Muscle of leg (tissue), 11 donors: ENCODE results near the gene ADGRV1. TPM values are rescaled to one million over a fixed set of nuclear protein-coding genes. Genes with fewer than 3 reads are reported as not detected.
"Not testable (repeated sequence)": the region's sequence is repeated elsewhere in the genome, so short reads cannot be mapped to it uniquely, and the experiment has no call there.

Experiments
- DNase-seq: peaks from one replicate; pipeline ENCODE4 v3.0.0; 2013
- H3K27ac ChIP-seq: one replicate; pipeline ENCODE4 v1.5.1; 2013; ENCODE audit warnings: mild to moderate bottlenecking, low read length, control low read depth
- H3K27me3 ChIP-seq: one replicate; pipeline ENCODE4 v1.6.1; 2013; ENCODE audit warnings: low read length; ENCODE audit not compliant: control insufficient read depth, insufficient read depth
- H3K36me3 ChIP-seq: one replicate; pipeline ENCODE4 v1.6.1; 2013; ENCODE audit warnings: low read length; ENCODE audit not compliant: control insufficient read depth, insufficient read depth
- H3K4me1 ChIP-seq: one replicate; pipeline ENCODE4 v1.6.1; 2013; ENCODE audit warnings: low read length; ENCODE audit not compliant: control insufficient read depth, insufficient read depth
- H3K4me3 ChIP-seq: one replicate; pipeline ENCODE4 v1.5.1; 2013; ENCODE audit warnings: low read length, control low read depth
- H3K9me3 ChIP-seq: replicated peaks from 2 replicates; pipeline ENCODE4 v1.6.1; 2013; ENCODE audit warnings: low read depth, low read length; ENCODE audit not compliant: control insufficient read depth
- WGBS: methylation state at CpG from one replicate; pipeline ENCODE4 v1.1.5; 2013; ENCODE audit warnings: missing lambda C conversion rate; ENCODE audit not compliant: insufficient coverage; 5-methylcytosine and 5-hydroxymethylcytosine counted together
- polyA plus RNA-seq, 8 donors: library from polyadenylated mRNA; unstranded; fragments of 120-200 nt; gene quantifications; one replicate each; pipeline versions ENCODE4 v1.2.1 to v1.2.3, GENCODE V29; 2013; ENCODE audit warnings: inconsistent platforms in 1 of 8, low replicate concordance in 1 of 8; ENCODE audit not compliant: insufficient read length in 8 of 8, insufficient read depth in 1 of 8
- total RNA-seq: library from RNA; stranded (reverse); fragments of 120-200 nt; gene quantifications from one replicate; pipeline ENCODE4 v1.2.4, GENCODE V29; 2013

ADGRV1 gene
- total and polyA plus RNA-seq, 9 donors: 0.49 to 2.5 (median 0.88) TPM

- WGBS: no CpG with 5 or more reads among the region's 3 CpGs
- DNase-seq: no peak
- Histone ChIP-seq H3K27ac (no peak overlapping the region), H3K4me3 (no peak overlapping the region), H3K4me1 (no peaks in the 10 kb centered on the region), H3K36me3 (no peaks in the 10 kb centered on the region), H3K27me3 (no peaks in the 10 kb centered on the region), H3K9me3 (no peaks in the 10 kb centered on the region)
These were observed 188.6 kb downstream of the ADGRV1 start for GRCh38 chr5:90747175-90747574.

DNA sequence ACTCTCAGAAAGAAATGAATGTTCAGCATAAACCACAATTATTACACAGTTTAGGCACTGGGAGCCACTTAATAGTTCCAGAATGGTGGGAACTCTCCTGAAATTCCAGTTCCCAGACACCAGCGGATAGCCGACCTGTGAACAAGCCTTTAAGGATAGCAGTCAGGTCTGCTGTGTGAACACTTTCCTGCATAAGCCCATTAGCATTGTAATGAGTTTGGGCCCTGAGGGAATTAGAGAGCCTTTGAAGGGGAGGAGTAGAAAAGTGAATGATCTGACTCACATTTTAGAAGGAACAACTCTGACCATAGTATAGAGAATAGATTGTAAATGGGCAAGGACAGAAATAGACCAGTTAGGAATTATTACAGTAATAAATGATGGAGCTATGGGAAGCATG is 189.1 kb downstream of the ADGRV1 start:
- WGBS: 79% methylated on average over 2 of the region's 2 CpGs
- no peak for DNase-seq
- Histone ChIP-seq H3K27me3 (no peaks in the 10 kb centered on the region), H3K9me3 (no peaks in the 10 kb centered on the region), H3K27ac (no peak overlapping the region), H3K4me3 (no peak overlapping the region), H3K36me3 (no peaks in the 10 kb centered on the region), H3K4me1 (no peaks in the 10 kb centered on the region)

DNA sequence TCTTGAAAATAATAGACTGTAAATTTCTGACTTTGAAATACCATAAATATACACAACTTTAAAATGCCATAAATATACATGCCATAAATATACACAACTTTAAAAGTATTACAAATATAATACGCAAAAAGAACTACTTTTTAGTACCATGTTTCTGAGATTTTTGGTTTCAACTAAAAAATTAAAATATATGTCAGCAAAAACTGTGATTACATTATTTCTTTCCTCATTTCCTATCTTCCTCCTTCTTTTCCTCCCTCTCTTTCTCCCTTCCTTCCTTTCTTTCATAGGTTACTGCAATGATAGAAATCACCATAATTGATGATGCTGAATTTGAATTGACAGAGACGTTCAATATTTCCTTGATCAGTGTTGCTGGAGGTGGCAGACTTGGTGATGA is 200.5 kb downstream of the ADGRV1 start:
- no CpG with 5 or more reads among the region's 2 CpGs for WGBS
- no peaks in the 10 kb centered on the region for H3K4me1 ChIP-seq
- H3K9me3 ChIP-seq: no peaks in the 10 kb centered on the region
- no peaks in the 10 kb centered on the region for H3K36me3 ChIP-seq
- no peak overlapping the region for H3K4me3 ChIP-seq
- no peaks in the 10 kb centered on the region for H3K27me3 ChIP-seq
- H3K27ac ChIP-seq: no peak overlapping the region
- DNase-seq: no peak

DNA sequence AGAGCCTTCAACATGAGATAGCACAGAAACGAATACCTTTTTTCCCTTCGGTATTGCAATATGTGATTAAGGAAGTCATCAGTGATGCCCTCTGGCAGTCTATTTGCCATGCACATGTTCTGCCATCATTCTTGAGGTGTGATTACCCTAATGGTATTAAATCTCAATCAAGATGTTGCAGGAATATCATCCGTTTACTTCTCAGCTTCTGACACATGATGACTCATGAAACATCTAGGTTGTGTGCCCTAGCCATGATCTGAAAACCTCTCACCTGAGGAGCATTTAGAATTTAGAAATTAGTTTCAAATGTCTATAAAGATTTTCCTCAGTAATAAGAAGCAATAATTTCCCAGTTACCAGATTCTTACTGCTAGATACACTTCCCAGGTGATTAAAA is 209.1 kb downstream of the ADGRV1 start:
- no peak for DNase-seq
- no CpG with 5 or more reads among the region's 3 CpGs for WGBS
- H3K4me3 ChIP-seq: no peak overlapping the region
- H3K27ac ChIP-seq: no peak overlapping the region
- H3K4me1 ChIP-seq: no peaks in the 10 kb centered on the region
- H3K27me3 ChIP-seq: no peaks in the 10 kb centered on the region
- no peaks in the 10 kb centered on the region for H3K36me3 ChIP-seq
- H3K9me3 ChIP-seq: no peaks in the 10 kb centered on the region

GRCh38 chr5:90770006-90770541 is 211.5 kb downstream of the ADGRV1 start:
- not testable (repeated sequence) for H3K4me3 ChIP-seq, H3K36me3 ChIP-seq, H3K27me3 ChIP-seq, H3K9me3 ChIP-seq, H3K27ac ChIP-seq, DNase-seq, H3K4me1 ChIP-seq
- WGBS: no CpG with 5 or more reads among the region's 4 CpGs

- Histone ChIP-seq H3K4me3 (no peak overlapping the region), H3K36me3 (no peaks in the 10 kb centered on the region), H3K27me3 (no peaks in the 10 kb centered on the region), H3K9me3 (no peaks in the 10 kb centered on the region), H3K4me1 (no peaks in the 10 kb centered on the region), H3K27ac (no peak overlapping the region)
- 92% methylated on average over 5 of the region's 6 CpGs for WGBS
- no peak for DNase-seq
These were observed 219.4 kb downstream of the ADGRV1 start for GRCh38 chr5:90777959-90778358.

DNA sequence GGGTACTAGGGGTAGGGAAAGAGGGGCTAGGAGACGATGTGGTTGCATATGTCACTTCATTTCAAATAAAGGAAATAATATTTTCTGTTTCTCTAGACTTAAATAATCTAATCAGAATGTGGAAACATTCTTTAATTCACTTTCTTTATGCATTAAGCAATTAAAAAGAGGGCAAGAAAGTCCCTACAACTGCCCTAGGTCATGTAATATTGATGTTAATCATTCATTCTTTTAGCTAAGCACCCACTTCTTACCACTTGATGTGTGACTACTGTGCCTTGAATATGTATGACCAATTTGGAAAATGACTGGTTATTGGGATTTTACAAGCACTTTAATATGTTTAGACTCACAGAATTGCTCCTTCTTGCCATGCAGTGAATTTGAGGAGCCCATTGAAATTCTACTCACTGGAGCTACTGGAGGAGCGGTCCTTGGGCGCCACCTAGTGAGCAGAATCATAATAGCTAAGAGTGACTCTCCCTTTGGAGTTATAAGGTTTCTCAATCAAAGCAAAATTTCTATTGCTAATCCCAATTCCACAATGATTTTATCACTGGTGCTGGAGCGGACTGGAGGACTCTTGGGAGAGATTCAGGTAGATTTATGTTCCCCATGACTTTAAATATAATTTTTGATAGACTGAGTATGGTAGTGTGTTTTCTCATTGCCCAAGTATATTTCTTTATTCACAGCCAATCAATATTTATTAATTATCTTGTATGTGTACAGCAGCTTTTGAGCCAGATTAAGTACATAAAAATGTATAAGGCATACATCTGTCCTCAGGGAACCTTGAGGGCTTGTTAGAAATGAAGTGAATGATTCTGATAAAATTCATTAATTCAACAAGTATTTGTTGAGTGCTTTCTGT is 225.1 kb downstream of the ADGRV1 start:
- Histone ChIP-seq H3K27ac (no peak overlapping the region), H3K27me3 (no peaks in the 10 kb centered on the region), H3K4me3 (no peak overlapping the region), H3K4me1 (no peaks in the 10 kb centered on the region), H3K36me3 (no peaks in the 10 kb centered on the region), H3K9me3 (no peaks in the 10 kb centered on the region)
- DNase-seq: peak; percentile 68
- WGBS: no CpG with 5 or more reads among the region's 4 CpGs

DNA sequence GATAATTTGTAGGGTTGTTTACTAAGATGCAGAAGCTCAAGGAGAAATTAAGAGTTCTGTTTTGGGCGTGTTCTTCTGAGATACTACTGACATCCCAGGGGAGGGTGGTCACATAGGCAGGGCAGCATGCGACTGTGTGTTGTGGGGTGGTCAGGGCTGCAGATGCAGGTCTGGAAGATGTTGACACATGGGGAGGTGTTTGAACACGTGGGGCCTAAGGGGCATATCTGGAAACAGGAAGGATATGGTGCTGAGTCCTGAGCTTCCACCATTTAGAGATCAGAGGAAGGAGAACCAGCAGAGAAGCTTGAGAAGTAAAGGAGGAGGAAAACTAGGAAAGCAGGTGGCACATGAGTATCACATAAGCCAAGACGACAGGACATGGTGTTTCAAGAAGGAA is 228.2 kb downstream of the ADGRV1 start:
- Histone ChIP-seq H3K9me3 (no peaks in the 10 kb centered on the region), H3K4me3 (no peak overlapping the region), H3K27ac (no peak overlapping the region), H3K27me3 (no peaks in the 10 kb centered on the region), H3K4me1 (no peaks in the 10 kb centered on the region), H3K36me3 (no peaks in the 10 kb centered on the region)
- no peak for DNase-seq
- 58% methylated on average over 3 of the region's 4 CpGs for WGBS

GRCh38 chr5:90792725-90793124 is 234.1 kb downstream of the ADGRV1 start:
- no peaks in the 10 kb centered on the region for H3K4me1 ChIP-seq
- no peaks in the 10 kb centered on the region for H3K36me3 ChIP-seq
- no peak overlapping the region for H3K27ac ChIP-seq
- no CpG with 5 or more reads among the region's 3 CpGs for WGBS
- H3K4me3 ChIP-seq: no peak overlapping the region
- H3K9me3 ChIP-seq: no peaks in the 10 kb centered on the region
- no peaks in the 10 kb centered on the region for H3K27me3 ChIP-seq
- no peak for DNase-seq

GRCh38 chr5:90793183-90793582 is 234.6 kb downstream of the ADGRV1 start:
- no peak overlapping the region for H3K27ac ChIP-seq
- DNase-seq: peak; percentile 3
- WGBS: no CpG with 5 or more reads among the region's 2 CpGs
- no peaks in the 10 kb centered on the region for H3K9me3 ChIP-seq
- H3K36me3 ChIP-seq: no peaks in the 10 kb centered on the region
- H3K27me3 ChIP-seq: no peaks in the 10 kb centered on the region
- H3K4me1 ChIP-seq: no peaks in the 10 kb centered on the region
- H3K4me3 ChIP-seq: no peak overlapping the region
